Liver (tissue), 9 donors: ENCODE results near the gene PSPN. TPM values are rescaled to one million over a fixed set of nuclear protein-coding genes. Genes with fewer than 3 reads are reported as not detected.

ENCODE experiments used
- DNase-seq: peaks from one replicate; pipeline ENCODE4 v3.0.0-alpha.2; 2017; ENCODE audit warnings: low spot score
- H3K27ac ChIP-seq, 2 donors: one replicate each; pipeline ENCODE4 v1.7.0; 2013; ENCODE audit warnings: inconsistent platforms in 2 of 2, low read length in 2 of 2, control low read depth in 1 of 2, low read depth in 1 of 2, mild to moderate bottlenecking in 1 of 2
- H3K27me3 ChIP-seq, 4 donors: one replicate each; pipeline versions ENCODE4 v1.6.1 to v1.7.0; 2013; ENCODE audit warnings: low read length in 3 of 4, inconsistent platforms in 1 of 4, mild to moderate bottlenecking in 1 of 4, moderate library complexity in 1 of 4; ENCODE audit not compliant: control insufficient read depth in 4 of 4, insufficient read depth in 4 of 4
- H3K36me3 ChIP-seq, 4 donors: one replicate each; pipeline versions ENCODE4 v1.6.1 to v1.7.0; 2013; ENCODE audit warnings: low read length in 3 of 4, mild to moderate bottlenecking in 3 of 4, low read depth in 1 of 4, moderate library complexity in 1 of 4; ENCODE audit not compliant: control insufficient read depth in 4 of 4, insufficient read depth in 3 of 4
- H3K4me1 ChIP-seq, 4 donors: one replicate each; pipeline versions ENCODE4 v1.6.1 to v1.7.0; 2013; ENCODE audit warnings: low read length in 3 of 4, mild to moderate bottlenecking in 3 of 4, moderate library complexity in 1 of 4; ENCODE audit not compliant: control insufficient read depth in 4 of 4, insufficient read depth in 4 of 4
- H3K4me3 ChIP-seq, 3 donors: one replicate each; pipeline versions ENCODE4 v1.6.1 to v1.7.0; 2013; ENCODE audit warnings: low read length in 3 of 3, control low read depth in 1 of 3, low read depth in 1 of 3, mild to moderate bottlenecking in 1 of 3
- H3K9ac ChIP-seq, 2 donors: one replicate each; pipeline ENCODE4 v1.7.0; 2013; ENCODE audit warnings: low read length in 2 of 2, mild to moderate bottlenecking in 2 of 2, moderate library complexity in 2 of 2, control low read depth in 1 of 2, low read depth in 1 of 2
- H3K9me3 ChIP-seq, 4 donors: one replicate each; pipeline versions ENCODE4 v1.6.1 to v1.7.0; 2013; ENCODE audit warnings: low read length in 3 of 4; ENCODE audit not compliant: control insufficient read depth in 4 of 4
- EGR1 ChIP-seq, 2 donors: IDR thresholded peaks; 2 replicates each; pipeline ENCODE4 v1.6.1; 2016 to 2018; ENCODE audit warnings: antibody characterized with exemption in 2 of 2, low read depth in 2 of 2
- FOXA1 ChIP-seq: IDR thresholded peaks from 2 replicates; pipeline ENCODE4 v1.6.1; 2016; ENCODE audit warnings: antibody characterized with exemption
- FOXA2 ChIP-seq: IDR thresholded peaks from 2 replicates; pipeline ENCODE4 v1.6.1; 2016; ENCODE audit warnings: antibody characterized with exemption
- GABPA ChIP-seq, 2 donors: IDR thresholded peaks in 1 of 2; conservative IDR thresholded peaks in 1 of 2; 2 replicates each; pipeline ENCODE4 v1.6.1; 2016; ENCODE audit warnings: antibody characterized with exemption in 2 of 2, mild to moderate bottlenecking in 1 of 2, moderate library complexity in 1 of 2
- HNF4A ChIP-seq, 2 donors: conservative IDR thresholded peaks; 2 replicates each; pipeline ENCODE4 v1.6.1; 2016; ENCODE audit warnings: antibody characterized with exemption in 2 of 2, mild to moderate bottlenecking in 2 of 2
- HNF4G ChIP-seq: IDR thresholded peaks from 2 replicates; pipeline ENCODE4 v1.6.1; 2016; ENCODE audit warnings: antibody characterized with exemption
- JUND ChIP-seq, 2 donors: IDR thresholded peaks; 2 replicates each; pipeline ENCODE4 v1.6.1; 2016; ENCODE audit warnings: antibody characterized with exemption in 2 of 2
- NR2F2 ChIP-seq: IDR thresholded peaks from 2 replicates; pipeline ENCODE4 v1.6.1; 2016; ENCODE audit warnings: antibody characterized with exemption
- RAD21 ChIP-seq, 2 donors: IDR thresholded peaks; 2 replicates each; pipeline ENCODE4 v1.6.1; 2016; ENCODE audit warnings: antibody characterized with exemption in 2 of 2, mild to moderate bottlenecking in 2 of 2
- RXRA ChIP-seq, 2 donors: IDR thresholded peaks; 2 replicates each; pipeline ENCODE4 v1.6.1; 2017 to 2018; ENCODE audit warnings: antibody characterized with exemption in 2 of 2, mild to moderate bottlenecking in 1 of 2
- SP1 ChIP-seq: IDR thresholded peaks from 2 replicates; pipeline ENCODE4 v1.6.1; 2018; ENCODE audit warnings: antibody characterized with exemption, mild to moderate bottlenecking
- TAF1 ChIP-seq: conservative IDR thresholded peaks from 2 replicates; pipeline ENCODE4 v1.6.1; 2016; ENCODE audit warnings: antibody characterized with exemption, mild to moderate bottlenecking
- YY1 ChIP-seq: IDR thresholded peaks from 2 replicates; pipeline ENCODE4 v1.6.1; 2016; ENCODE audit warnings: antibody characterized with exemption, mild to moderate bottlenecking
- WGBS: extraction: QIAGEN DNeasy Blood & Tissue Kit; methylation state at CpG from one replicate; pipeline ENCODE4 v1.1.7; 2013; 5-methylcytosine and 5-hydroxymethylcytosine counted together
- polyA plus RNA-seq, 2 donors: library from polyadenylated mRNA; stranded (reverse) in 1 of 2; unstranded in 1 of 2; fragments of 200-250 nt in 1 of 2; fragments of >200 nt in 1 of 2; fragmentation: Nextera tagmentation in 1 of 2; extraction: Ambion mirVana in 1 of 2; gene quantifications; one replicate each; pipeline versions ENCODE4 v1.2.1 to v1.2.3, GENCODE V29; 2013 to 2015
- total RNA-seq, 2 donors: library from RNA; depleted of rRNA; stranded (reverse); fragments of >200 nt; gene quantifications; one replicate each; pipeline ENCODE4 v1.2.3, GENCODE V29; 2014
- TF ChIP-seq, protein P1 (sequence below): IDR thresholded peaks from 2 replicates; pipeline ENCODE4 v1.6.1; 2016; ENCODE audit warnings: antibody characterized with exemption
- TF ChIP-seq, protein P2 (sequence below): fragments of 150-350 bp; IDR thresholded peaks from 2 replicates; pipeline ENCODE4 v1.5.1; 2017; ENCODE audit warnings: improper control_type of control experiment, low read depth, low read length; ENCODE audit not compliant: missing input control
- TF ChIP-seq, protein P3 (sequence below): IDR thresholded peaks from 2 replicates; pipeline ENCODE4 v1.6.1; 2016; ENCODE audit warnings: antibody characterized with exemption, mild to moderate bottlenecking
- donor health status: healthy.
- donor health status: healthy.
- donor health status: healthy.
- donor health status: healthy.
- donor health status: healthy.

PSPN gene
- total and polyA plus RNA-seq, 4 donors = 0.51 to 0.75 (median 0.62) TPM

DNA sequence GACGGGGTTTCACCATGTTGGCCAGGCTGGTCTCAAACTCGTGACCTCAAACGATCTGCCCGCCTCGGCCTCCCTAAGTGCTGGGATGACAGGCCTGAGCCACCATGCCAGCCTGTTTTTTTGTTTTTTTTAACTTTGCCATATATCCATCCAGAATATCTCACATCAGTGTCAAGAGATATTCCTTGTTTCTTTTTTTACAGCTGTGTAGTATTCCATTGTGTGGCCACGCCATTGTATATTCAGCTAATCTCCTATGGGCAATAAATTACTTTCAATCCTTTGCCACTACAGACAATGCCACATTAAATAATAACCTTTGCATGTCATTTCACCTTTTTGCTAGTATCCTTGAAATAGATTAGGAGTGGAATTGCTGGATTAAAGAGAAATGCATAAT is 33.6 kb upstream of the PSPN start:
- Histone ChIP-seq H3K36me3 (peaks cover 2 to 4% (median 3%) of the 10 kb centered on the region in 4 donors), H3K9me3 (no peaks in the 10 kb centered on the region), H3K4me3 (no peak overlapping the region), H3K9ac (no peak overlapping the region), H3K4me1 (no peaks in the 10 kb centered on the region), H3K27me3 (no peaks in the 10 kb centered on the region), H3K27ac (no peak overlapping the region)
- DNase-seq = no peak
- no peak for TF ChIP-seq YY1
- TF ChIP-seq FOXA2 = no peak
- no peak for TF ChIP-seq TAF1
- no peak for TF ChIP-seq SP1
- TF ChIP-seq RAD21 (IDR thresholded peaks at IDR 0.05) = no peak
- TF ChIP-seq HNF4G = no peak
- TF ChIP-seq, protein P1, sequence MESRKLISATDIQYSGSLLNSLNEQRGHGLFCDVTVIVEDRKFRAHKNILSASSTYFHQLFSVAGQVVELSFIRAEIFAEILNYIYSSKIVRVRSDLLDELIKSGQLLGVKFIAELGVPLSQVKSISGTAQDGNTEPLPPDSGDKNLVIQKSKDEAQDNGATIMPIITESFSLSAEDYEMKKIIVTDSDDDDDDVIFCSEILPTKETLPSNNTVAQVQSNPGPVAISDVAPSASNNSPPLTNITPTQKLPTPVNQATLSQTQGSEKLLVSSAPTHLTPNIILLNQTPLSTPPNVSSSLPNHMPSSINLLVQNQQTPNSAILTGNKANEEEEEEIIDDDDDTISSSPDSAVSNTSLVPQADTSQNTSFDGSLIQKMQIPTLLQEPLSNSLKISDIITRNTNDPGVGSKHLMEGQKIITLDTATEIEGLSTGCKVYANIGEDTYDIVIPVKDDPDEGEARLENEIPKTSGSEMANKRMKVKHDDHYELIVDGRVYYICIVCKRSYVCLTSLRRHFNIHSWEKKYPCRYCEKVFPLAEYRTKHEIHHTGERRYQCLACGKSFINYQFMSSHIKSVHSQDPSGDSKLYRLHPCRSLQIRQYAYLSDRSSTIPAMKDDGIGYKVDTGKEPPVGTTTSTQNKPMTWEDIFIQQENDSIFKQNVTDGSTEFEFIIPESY = no peak
- WGBS = 96% methylated on average over 6 of the region's 6 CpGs

DNA sequence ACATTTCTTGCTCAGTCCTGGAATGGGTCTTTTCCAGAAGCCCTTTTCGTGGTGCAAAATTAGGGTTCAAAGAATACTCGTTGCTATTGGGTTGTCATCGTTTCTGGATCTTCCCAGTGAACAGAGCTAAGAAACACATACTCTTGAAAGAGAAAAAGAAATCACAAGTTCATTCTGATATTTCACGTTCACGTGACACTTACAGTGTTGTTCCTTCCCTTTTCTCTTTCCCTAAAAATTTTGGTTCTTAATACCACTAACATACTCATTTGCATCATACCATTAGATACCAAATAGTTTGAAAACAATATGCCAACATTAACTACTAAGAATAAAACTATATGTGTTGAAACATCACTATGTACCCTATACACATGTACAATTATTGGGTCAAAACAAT is 30.7 kb upstream of the PSPN start:
- 86% methylated on average over 5 of the region's 5 CpGs for WGBS
- no peak for TF ChIP-seq RAD21 (IDR thresholded peaks at IDR 0.05)
- no peak for TF ChIP-seq FOXA2
- no peak for TF ChIP-seq SP1
- TF ChIP-seq, protein P1 = no peak
- TF ChIP-seq EGR1 (IDR thresholded peaks at IDR 0.05; ENCODE audit: low read depth in 2 of 2) = no peak
- TF ChIP-seq, protein P2, sequence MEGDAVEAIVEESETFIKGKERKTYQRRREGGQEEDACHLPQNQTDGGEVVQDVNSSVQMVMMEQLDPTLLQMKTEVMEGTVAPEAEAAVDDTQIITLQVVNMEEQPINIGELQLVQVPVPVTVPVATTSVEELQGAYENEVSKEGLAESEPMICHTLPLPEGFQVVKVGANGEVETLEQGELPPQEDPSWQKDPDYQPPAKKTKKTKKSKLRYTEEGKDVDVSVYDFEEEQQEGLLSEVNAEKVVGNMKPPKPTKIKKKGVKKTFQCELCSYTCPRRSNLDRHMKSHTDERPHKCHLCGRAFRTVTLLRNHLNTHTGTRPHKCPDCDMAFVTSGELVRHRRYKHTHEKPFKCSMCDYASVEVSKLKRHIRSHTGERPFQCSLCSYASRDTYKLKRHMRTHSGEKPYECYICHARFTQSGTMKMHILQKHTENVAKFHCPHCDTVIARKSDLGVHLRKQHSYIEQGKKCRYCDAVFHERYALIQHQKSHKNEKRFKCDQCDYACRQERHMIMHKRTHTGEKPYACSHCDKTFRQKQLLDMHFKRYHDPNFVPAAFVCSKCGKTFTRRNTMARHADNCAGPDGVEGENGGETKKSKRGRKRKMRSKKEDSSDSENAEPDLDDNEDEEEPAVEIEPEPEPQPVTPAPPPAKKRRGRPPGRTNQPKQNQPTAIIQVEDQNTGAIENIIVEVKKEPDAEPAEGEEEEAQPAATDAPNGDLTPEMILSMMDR = no peak
- TF ChIP-seq, protein P3, sequence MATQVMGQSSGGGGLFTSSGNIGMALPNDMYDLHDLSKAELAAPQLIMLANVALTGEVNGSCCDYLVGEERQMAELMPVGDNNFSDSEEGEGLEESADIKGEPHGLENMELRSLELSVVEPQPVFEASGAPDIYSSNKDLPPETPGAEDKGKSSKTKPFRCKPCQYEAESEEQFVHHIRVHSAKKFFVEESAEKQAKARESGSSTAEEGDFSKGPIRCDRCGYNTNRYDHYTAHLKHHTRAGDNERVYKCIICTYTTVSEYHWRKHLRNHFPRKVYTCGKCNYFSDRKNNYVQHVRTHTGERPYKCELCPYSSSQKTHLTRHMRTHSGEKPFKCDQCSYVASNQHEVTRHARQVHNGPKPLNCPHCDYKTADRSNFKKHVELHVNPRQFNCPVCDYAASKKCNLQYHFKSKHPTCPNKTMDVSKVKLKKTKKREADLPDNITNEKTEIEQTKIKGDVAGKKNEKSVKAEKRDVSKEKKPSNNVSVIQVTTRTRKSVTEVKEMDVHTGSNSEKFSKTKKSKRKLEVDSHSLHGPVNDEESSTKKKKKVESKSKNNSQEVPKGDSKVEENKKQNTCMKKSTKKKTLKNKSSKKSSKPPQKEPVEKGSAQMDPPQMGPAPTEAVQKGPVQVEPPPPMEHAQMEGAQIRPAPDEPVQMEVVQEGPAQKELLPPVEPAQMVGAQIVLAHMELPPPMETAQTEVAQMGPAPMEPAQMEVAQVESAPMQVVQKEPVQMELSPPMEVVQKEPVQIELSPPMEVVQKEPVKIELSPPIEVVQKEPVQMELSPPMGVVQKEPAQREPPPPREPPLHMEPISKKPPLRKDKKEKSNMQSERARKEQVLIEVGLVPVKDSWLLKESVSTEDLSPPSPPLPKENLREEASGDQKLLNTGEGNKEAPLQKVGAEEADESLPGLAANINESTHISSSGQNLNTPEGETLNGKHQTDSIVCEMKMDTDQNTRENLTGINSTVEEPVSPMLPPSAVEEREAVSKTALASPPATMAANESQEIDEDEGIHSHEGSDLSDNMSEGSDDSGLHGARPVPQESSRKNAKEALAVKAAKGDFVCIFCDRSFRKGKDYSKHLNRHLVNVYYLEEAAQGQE = no peak
- TF ChIP-seq FOXA1 = no peak
- no peak for TF ChIP-seq TAF1
- TF ChIP-seq RXRA (IDR thresholded peaks at IDR 0.05) = no peak
- no peak for TF ChIP-seq HNF4A (conservative IDR thresholded peaks at IDR 0.05)
- TF ChIP-seq NR2F2 = no peak
- no peak for TF ChIP-seq YY1
- TF ChIP-seq GABPA (IDR thresholded peaks at IDR 0.05 in 1 of 2, conservative IDR thresholded peaks at IDR 0.05 in 1 of 2) = no peak
- no peak for TF ChIP-seq HNF4G
- TF ChIP-seq JUND (IDR thresholded peaks at IDR 0.05) = no peak
- Histone ChIP-seq H3K27me3 (no peaks in the 10 kb centered on the region), H3K4me3 (no peak overlapping the region), H3K9ac (no peak overlapping the region), H3K4me1 (peaks cover 0 to 2% (median under 1%) of the 10 kb centered on the region in 4 donors), H3K36me3 (no peaks in the 10 kb centered on the region), H3K27ac (no peak overlapping the region), H3K9me3 (no peaks in the 10 kb centered on the region)
- DNase-seq = no peak
